MM.1S (cell line): Measurements from ENCODE around the gene ARGLU1.

Experiments
- DNase-seq: peaks from one replicate; pipeline ENCODE4 v3.0.0-alpha.2; 2015
- H2AFZ ChIP-seq: fragments of 300-600 bp; sonication (generic); 2 replicates; pipeline ENCODE4 v1.6.0; 2016; ENCODE audit warnings: antibody characterized with exemption, low read length
- H3F3A ChIP-seq: fragments of 300-600 bp; sonication (generic); 2 replicates; pipeline ENCODE4 v1.6.1; 2016; ENCODE audit warnings: mild to moderate bottlenecking, antibody characterized with exemption, low read length, moderate library complexity, mixed read lengths; ENCODE audit not compliant: insufficient read depth
- H3K27ac ChIP-seq: fragments of 300-600 bp; sonication (generic); 2 replicates; pipeline ENCODE4 v1.5.1; 2016; ENCODE audit warnings: mild to moderate bottlenecking, low read length
- H3K27me3 ChIP-seq: fragments of 300-600 bp; sonication (generic); replicated peaks from 2 replicates; pipeline ENCODE4 v1.6.0; 2016; ENCODE audit warnings: low read length; ENCODE audit not compliant: insufficient read depth
- H3K36me3 ChIP-seq: fragments of 300-600 bp; sonication (generic); replicated peaks from 2 replicates; pipeline ENCODE4 v1.6.1; 2016; ENCODE audit warnings: mild to moderate bottlenecking, low read length, mixed read lengths; ENCODE audit not compliant: insufficient read depth
- H3K4me1 ChIP-seq: fragments of 300-600 bp; sonication (generic); 2 replicates; pipeline ENCODE4 v1.6.1; 2016; ENCODE audit warnings: low read length, mixed read lengths
- H3K4me2 ChIP-seq: fragments of 300-600 bp; sonication (generic); 2 replicates; pipeline ENCODE4 v1.6.0; 2016; ENCODE audit warnings: low read depth, low read length
- H3K4me3 ChIP-seq: fragments of 300-600 bp; sonication (generic); 2 replicates; pipeline ENCODE4 v1.5.1; 2016; ENCODE audit warnings: low read length, mixed read lengths
- H3K79me2 ChIP-seq: fragments of 300-600 bp; sonication (generic); 2 replicates; pipeline ENCODE4 v1.6.1; 2016; ENCODE audit warnings: mixed run types, low read length, mixed read lengths
- H3K9ac ChIP-seq: fragments of 300-600 bp; sonication (generic); 2 replicates; pipeline ENCODE4 v1.6.1; 2016; ENCODE audit warnings: low read length, mixed read lengths
- H3K9me2 ChIP-seq: fragments of 300-600 bp; sonication (generic); replicated peaks from 2 replicates; pipeline ENCODE4 v1.6.1; 2016; ENCODE audit warnings: mild to moderate bottlenecking, low read length, mixed read lengths; ENCODE audit not compliant: insufficient read depth
- H3K9me3 ChIP-seq: fragments of 300-600 bp; sonication (generic); replicated peaks from 2 replicates; pipeline ENCODE4 v1.6.1; 2016; ENCODE audit warnings: mild to moderate bottlenecking, low read length, mixed read lengths; ENCODE audit not compliant: insufficient read depth
- H4K20me1 ChIP-seq: fragments of 300-600 bp; sonication (generic); 2 replicates; pipeline ENCODE4 v1.6.1; 2016; ENCODE audit warnings: mild to moderate bottlenecking, low read length, moderate library complexity, mixed read lengths; ENCODE audit not compliant: insufficient read depth
- CTCF ChIP-seq: fragments of 300-600 bp; sonication (generic); IDR thresholded peaks from 2 replicates; pipeline ENCODE4 v1.5.1; 2016; ENCODE audit warnings: antibody characterized with exemption, low read length, mixed read lengths
- EZH2 ChIP-seq: fragments of 300-600 bp; sonication (generic); optimal IDR thresholded peaks from 2 replicates; pipeline ENCODE3; 2017; ENCODE audit warnings: low read depth, mild to moderate bottlenecking, antibody characterized with exemption, low read length, mixed read lengths
- EZH2phosphoT487 ChIP-seq: fragments of 300-600 bp; sonication (generic); IDR thresholded peaks from 2 replicates; pipeline ENCODE4 v1.6.1; 2018; ENCODE audit warnings: antibody characterized with exemption, low read length

ARGLU1 gene

GRCh38 chr13:106529415-106530170 lies 38.3 kb downstream of the ARGLU1 start:
- Histone ChIP-seq H3K4me3 (no peak overlapping the region), H3K79me2 (no peaks in the 10 kb centered on the region), H3K27ac (no peak overlapping the region)

GRCh38 chr13:106528718-106529414 lies 39.1 kb downstream of the ARGLU1 start:
- Histone ChIP-seq H4K20me1 (no peaks in the 10 kb centered on the region), H3K4me1 (peaks cover 9% of the 10 kb centered on the region; the same call in 1 of the 2 replicates), H3K27ac (no peak overlapping the region), H3F3A (peaks cover 7% of the 10 kb centered on the region; the same call in 1 of the 2 replicates), H3K9ac (no peak overlapping the region), H2AFZ (no peak overlapping the region), H3K4me2 (no peak overlapping the region), H3K79me2 (no peaks in the 10 kb centered on the region), H3K9me3 (no peaks in the 10 kb centered on the region), H3K27me3 (0 out of 2 replicates have a peak, but pooled peaks cover 4% of the 10 kb centered on the region), H3K4me3 (no peak overlapping the region), H3K36me3 (no peaks in the 10 kb centered on the region), H3K9me2 (no peaks in the 10 kb centered on the region)
- DNase-seq: no peak
- TF ChIP-seq CTCF (no peak), EZH2 (no peak), EZH2phosphoT487 (no peak)

More at GRCh38 chr13:106529415-106530170, 38.3 kb downstream of the ARGLU1 start:
- TF ChIP-seq EZH2phosphoT487 (no peak), EZH2 (no peak), CTCF (no peak)
- Histone ChIP-seq H3K4me2 (no peak overlapping the region), H3K36me3 (no peaks in the 10 kb centered on the region), H3K9me2 (no peaks in the 10 kb centered on the region), H3K9me3 (no peaks in the 10 kb centered on the region), H3F3A (peaks cover 7% of the 10 kb centered on the region; the same call in 1 of the 2 replicates), H4K20me1 (no peaks in the 10 kb centered on the region), H3K27me3 (0 out of 2 replicates have a peak, but pooled peaks cover 5% of the 10 kb centered on the region), H2AFZ (no peak overlapping the region), H3K4me1 (peaks cover 10% of the 10 kb centered on the region; the same call in 1 of the 2 replicates), H3K9ac (no peak overlapping the region)
- no peak for DNase-seq

- H4K20me1 ChIP-seq: no peaks in the 10 kb centered on the region
- DNase-seq: no peak
- H3K79me2 ChIP-seq: no peaks in the 10 kb centered on the region
- no peak overlapping the region for H3K4me3 ChIP-seq
- no peaks in the 10 kb centered on the region for H3K9me3 ChIP-seq
- H3F3A ChIP-seq: no peaks in the 10 kb centered on the region
- H3K9ac ChIP-seq: no peak overlapping the region
- H3K27ac ChIP-seq: no peak overlapping the region
- no peaks in the 10 kb centered on the region for H3K36me3 ChIP-seq
- no peaks in the 10 kb centered on the region for H3K9me2 ChIP-seq
- H3K27me3 ChIP-seq: no peaks in the 10 kb centered on the region
- 0 out of 2 replicates have a peak, but pooled peaks cover 3% of the 10 kb centered on the region for H3K4me1 ChIP-seq
- H3K4me2 ChIP-seq: no peak overlapping the region
- no peak for TF ChIP-seq EZH2
- H2AFZ ChIP-seq: no peak overlapping the region
These were observed 40.1 kb downstream of the ARGLU1 start for GRCh38 chr13:106527826-106528225.
